ENCODE data around the gene DGKG.

- TF ChIP-seq CTCF (IDR thresholded peaks at IDR 0.05) (no peak), TEAD4 (IDR thresholded peaks at IDR 0.05; ENCODE audit: borderline replicate concordance, insufficient read depth) (no peak), RAD21 (IDR thresholded peaks at IDR 0.05; ENCODE audit: low read length) (no peak), EZH2phosphoT487 (IDR thresholded peaks at IDR 0.05; ENCODE audit: borderline replicate concordance, low read depth) (no peak), GABPA (IDR thresholded peaks at IDR 0.05; ENCODE audit: low read depth) (no peak), TAF1 (IDR thresholded peaks at IDR 0.05; ENCODE audit: borderline replicate concordance, low read depth, low read length) (no peak), EP300 (IDR thresholded peaks at IDR 0.05; ENCODE audit: borderline replicate concordance in 1 of 2, low read depth in 1 of 2, low read length in 1 of 2) (no peak), FOXJ3 (CRISPR knock-in tag; IDR thresholded peaks at IDR 0.05) (no peak), POLR2AphosphoS5 (IDR thresholded peaks at IDR 0.05; ENCODE audit: low read depth, low read length) (no peak)
Measured at GRCh38 chr3:186361762-186362536, at the start of gene DGKG.
